HG02798 (cell line): ENCODE data around the gene SCG5.

Experiments used
- ATAC-seq: cut with Tn5 transposase; IDR thresholded peaks from one replicate; pipeline ENCODE4 v1.9.1; 2021; ENCODE audit warnings: mild to moderate bottlenecking; ENCODE audit not compliant: unreplicated experiment, poor library complexity

SCG5 gene

GRCh38 chr15:32657941-32658340 lies 16.4 kb downstream of the SCG5 start:
- ATAC-seq, result no peak

- no peak for ATAC-seq
Measured at GRCh38 chr15:32659340-32660155, 18.0 kb downstream of the SCG5 start.

DNA sequence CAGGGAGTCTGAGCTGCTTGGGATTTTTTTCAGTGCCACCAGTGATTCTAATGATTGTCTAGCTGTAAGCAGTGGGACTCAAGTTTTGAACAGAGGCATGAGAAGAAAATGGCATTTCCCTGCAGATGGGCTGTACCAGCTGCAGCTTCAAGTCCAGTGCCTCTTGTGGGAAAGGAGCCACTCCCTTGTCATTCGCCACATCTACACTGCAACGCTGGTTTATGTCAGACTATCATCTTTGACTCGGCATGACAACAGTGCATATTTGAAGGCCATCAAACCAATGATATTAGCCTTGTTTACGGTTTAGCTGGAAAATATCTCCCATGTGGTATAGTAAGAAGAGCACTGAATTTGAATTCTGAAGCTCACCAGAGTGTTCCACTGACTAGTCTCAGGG lies 22.2 kb downstream of the SCG5 start:
- no peak for ATAC-seq

GRCh38 chr15:32664796-32665195 lies 23.3 kb downstream of the SCG5 start:
- ATAC-seq, result no peak

- ATAC-seq, result no peak
Measured at GRCh38 chr15:32667321-32667720, 25.8 kb downstream of the SCG5 start.

DNA sequence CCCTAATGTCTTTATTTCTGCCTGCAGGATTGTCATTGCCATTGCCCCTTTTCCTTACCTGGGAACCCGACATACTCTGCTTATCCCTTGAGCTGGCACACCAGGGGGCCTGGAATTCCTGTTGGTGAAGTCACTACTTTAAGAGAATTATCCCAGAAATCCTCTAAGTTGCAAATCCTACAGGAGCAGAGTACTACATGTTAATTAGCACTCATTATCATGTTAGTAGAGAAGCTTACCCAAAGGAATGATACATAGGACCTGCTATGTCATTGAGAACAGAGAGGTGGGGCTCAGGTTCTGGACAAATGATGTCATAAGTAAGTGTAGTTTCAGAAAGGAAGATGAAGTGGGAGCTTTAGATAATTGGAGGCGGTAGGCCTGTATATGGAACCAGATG lies 27.4 kb downstream of the SCG5 start:
- ATAC-seq, result no peak

DNA sequence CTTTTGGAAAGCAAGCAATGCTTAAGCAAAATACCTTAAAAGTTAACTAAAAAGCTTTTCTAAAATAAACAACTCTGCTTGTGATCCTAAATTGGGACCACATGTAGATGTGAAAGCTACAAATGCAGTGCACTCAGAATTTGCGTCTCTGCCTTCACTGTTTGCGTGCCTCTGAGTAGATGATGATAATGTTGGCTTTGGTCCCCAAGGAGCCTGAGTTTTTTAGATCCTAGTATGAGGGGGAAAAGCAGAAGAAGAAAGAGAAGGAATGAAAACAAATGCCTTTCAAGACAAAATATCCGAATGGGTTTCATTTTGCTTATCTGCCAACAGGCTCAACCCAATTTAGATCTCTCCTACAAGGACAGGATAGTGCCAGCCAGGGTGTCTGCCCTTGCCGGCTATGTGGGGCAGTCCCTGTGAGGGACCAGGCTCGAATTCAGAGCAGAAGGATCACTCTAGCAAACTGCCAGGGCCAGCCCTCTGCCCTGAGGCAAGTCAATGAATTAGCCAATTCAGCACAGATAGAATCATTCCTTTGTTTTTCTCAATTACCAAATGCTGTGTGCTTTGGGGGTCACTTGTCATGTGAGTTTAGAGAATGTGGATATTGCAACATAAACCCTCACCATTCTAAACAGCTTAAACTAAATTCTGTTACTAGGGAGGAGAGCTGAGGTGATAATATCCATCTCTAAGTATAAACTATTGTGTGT lies 28.5 kb downstream of the SCG5 start:
- no peak for ATAC-seq

- ATAC-seq, result no peak
Measured at GRCh38 chr15:32670623-32671022, 29.1 kb downstream of the SCG5 start.

GRCh38 chr15:32671339-32672325 lies 30.1 kb downstream of the SCG5 start:
- no peak for ATAC-seq

DNA sequence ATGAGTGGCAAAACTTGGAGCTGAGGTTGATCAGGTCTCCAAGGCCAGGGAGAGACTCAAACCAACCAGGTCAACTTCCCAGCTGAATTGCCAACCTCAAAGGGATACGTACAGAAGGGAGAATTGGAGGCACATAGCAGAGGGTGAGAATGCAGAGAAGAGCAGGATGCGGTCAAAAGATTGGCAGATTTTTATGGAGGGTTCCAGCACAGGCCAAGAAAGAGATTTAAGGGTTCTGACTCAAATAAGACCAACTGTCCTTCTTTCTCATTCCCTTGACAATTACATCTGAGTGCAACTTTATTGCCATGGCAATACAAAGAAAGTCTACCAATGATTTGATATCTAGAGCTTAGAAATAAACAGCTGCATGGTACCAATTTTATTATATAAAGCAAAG lies 33.2 kb downstream of the SCG5 start:
- no peak for ATAC-seq

- no peak for ATAC-seq
Measured at GRCh38 chr15:32675466-32675865, 34.0 kb downstream of the SCG5 start.

GRCh38 chr15:32676169-32676568 lies 34.7 kb downstream of the SCG5 start:
- ATAC-seq, result no peak

DNA sequence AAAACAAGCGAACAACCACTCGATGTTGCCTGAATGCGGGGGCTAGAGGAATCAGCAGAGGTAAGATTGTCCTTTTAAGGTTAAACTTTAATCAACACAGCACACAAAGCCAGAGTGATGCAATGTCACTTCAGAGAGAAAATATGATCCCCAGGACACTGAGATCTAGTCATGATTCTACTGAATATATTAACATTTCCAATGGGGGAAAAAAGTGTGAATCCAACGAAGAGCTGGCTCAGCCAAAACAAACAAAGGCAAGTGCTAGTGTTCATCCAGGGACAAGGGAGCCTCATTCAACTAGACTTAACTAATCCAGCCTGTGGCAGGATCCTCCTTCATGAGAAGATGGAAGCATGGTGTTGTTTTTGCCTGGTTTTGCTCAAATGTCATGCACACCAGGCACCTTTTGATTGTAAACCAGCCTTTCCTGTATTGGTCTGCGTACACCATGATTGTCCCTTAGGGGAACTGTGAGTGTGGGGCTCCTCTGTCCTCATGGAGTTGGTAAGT lies 35.8 kb downstream of the SCG5 start:
- ATAC-seq, result no peak

DNA sequence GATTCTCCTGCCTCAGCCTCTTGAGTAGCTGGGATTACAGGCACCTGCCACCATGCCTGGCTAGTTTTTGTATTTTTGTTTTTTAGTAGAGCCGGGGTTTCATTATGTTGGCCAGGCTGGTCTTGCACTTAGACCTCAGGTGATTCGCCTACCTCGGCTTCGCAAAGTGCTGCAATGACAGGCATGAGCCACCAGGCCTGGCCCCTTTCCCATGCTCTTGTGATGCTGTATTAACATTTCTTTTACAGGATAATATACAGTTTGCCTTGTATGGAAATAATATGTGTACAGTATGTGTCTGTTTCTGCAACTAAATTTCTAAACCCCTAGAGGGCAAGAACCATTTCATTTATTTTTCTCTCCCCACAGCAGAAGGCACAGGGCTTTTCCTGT lies 37.8 kb downstream of the SCG5 start:
- no peak for ATAC-seq

DNA sequence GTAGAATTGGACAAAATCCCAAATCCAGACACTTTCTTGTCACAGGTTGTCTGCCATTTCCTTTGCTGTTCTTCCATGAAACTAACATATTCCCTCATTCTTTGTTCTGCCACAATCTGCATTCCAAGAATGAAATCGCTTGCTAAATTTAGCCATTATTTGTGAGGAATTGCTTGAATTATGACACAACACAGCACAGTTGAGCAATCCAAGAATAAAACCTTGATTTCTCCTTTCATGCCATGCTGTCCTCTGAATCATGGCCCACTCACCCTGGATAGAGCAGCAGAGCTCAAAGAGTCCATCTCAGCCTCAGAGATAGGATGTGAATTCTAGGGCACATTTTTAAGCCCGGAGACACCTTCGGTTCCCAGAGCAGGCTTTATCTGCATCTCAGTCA lies 41.1 kb downstream of the SCG5 start:
- no peak for ATAC-seq

- ATAC-seq, result no peak
Measured at GRCh38 chr15:32682977-32683630, 41.6 kb downstream of the SCG5 start.

GRCh38 chr15:32683906-32684584 lies 42.5 kb downstream of the SCG5 start:
- no peak for ATAC-seq

DNA sequence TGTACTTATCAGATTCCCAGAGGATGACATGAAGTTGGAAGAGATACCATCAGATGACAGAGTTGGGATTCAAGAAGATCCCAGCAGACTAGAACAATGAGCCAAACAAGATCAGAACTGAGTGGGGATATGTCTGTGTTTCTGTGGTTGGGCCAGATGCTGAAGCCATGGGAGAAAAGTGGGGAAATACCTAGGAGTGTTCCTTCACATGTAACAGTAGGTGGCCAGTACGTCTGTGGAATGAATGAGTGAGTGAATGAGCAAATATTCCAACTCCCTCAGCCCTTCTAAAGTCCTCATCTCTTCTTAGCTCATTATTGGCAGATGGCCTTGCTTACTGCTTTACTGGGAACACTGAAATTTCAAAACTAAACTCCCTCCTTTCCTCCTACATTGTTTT lies 44.1 kb downstream of the SCG5 start:
- ATAC-seq, result no peak

DNA sequence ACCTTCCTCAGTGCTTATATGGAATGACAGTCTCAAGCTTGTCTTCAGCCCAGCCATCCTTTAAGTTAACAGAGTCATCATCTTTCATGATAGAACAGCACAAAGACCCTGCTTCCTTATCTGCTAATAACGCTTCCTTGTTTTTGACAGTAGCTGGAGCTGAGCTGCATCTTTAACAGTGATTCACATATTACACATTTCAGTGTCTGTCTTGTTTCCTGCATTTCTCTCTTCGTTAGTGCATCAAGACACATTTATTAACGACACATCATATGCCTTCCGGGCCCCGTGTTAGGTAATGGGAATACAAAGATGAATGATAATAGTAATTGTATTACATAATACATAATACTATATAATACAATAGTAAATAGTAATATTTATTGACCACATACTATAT lies 46.0 kb downstream of the SCG5 start:
- no peak for ATAC-seq
